GF-D8 (cell line): ENCODE measurements around the gene STK38.
A peak's percentile ranks its signal among the peaks of the same experiment; 100 is the strongest.

ENCODE experiments used
- DNase-seq: peaks from one replicate; lab custom pipeline; 2025; lab: John Stamatoyannopoulos, UW

STK38 gene

GRCh38 chr6:36563928-36564284 lies 16.6 kb upstream of the STK38 start:
- no peak for DNase-seq

- no peak for DNase-seq
These were observed 16.1 kb upstream of the STK38 start for GRCh38 chr6:36563237-36563927.

GRCh38 chr6:36560822-36561221 lies 13.5 kb upstream of the STK38 start:
- no peak for DNase-seq

GRCh38 chr6:36559011-36559793 lies 11.9 kb upstream of the STK38 start:
- DNase-seq = no peak

GRCh38 chr6:36556281-36556680 lies 9.0 kb upstream of the STK38 start:
- no peak for DNase-seq

- no peak for DNase-seq
These were observed 8.5 kb upstream of the STK38 start for GRCh38 chr6:36555750-36556252.

GRCh38 chr6:36550473-36551000 lies 3.3 kb upstream of the STK38 start:
- no peak for DNase-seq

GRCh38 chr6:36548401-36548743 lies 1.1 kb upstream of the STK38 start:
- DNase-seq = no peak

- no peak for DNase-seq
These were observed 544 bp upstream of the STK38 start for GRCh38 chr6:36547646-36548400.

GRCh38 chr6:36546308-36546919 lies 865 bp downstream of the STK38 start:
- DNase-seq = no peak

- DNase-seq = no peak
These were observed 1.4 kb downstream of the STK38 start for GRCh38 chr6:36545767-36546307.

- peak; percentile 10 for DNase-seq
These were observed 3.1 kb downstream of the STK38 start for GRCh38 chr6:36544228-36544627.

GRCh38 chr6:36542041-36542440 lies 5.2 kb downstream of the STK38 start:
- no peak for DNase-seq

GRCh38 chr6:36539814-36540568 lies 7.3 kb downstream of the STK38 start:
- DNase-seq = no peak

GRCh38 chr6:36536873-36537547 lies 10.3 kb downstream of the STK38 start:
- DNase-seq = no peak

- DNase-seq = no peak
These were observed 14.0 kb downstream of the STK38 start for GRCh38 chr6:36533321-36533720.

- DNase-seq = peak; percentile 74
These were observed 21.2 kb downstream of the STK38 start for GRCh38 chr6:36526066-36526465.

GRCh38 chr6:36525346-36525745 lies 21.9 kb downstream of the STK38 start:
- DNase-seq = no peak

GRCh38 chr6:36524871-36525270 lies 22.4 kb downstream of the STK38 start:
- DNase-seq = no peak

GRCh38 chr6:36523936-36524499 lies 23.3 kb downstream of the STK38 start:
- no peak for DNase-seq
